ACC112 (cell line): Measurements from ENCODE around the gene MRPL19.
"Not testable (repeated sequence)": the region's sequence is repeated elsewhere in the genome, so short reads cannot be mapped to it uniquely, and the experiment has no call there.

Source experiments
- H2AFZ ChIP-seq: fragments of 200-600 bp; sonication (generic); one replicate; pipeline ENCODE4 v1.6.0; 2017; ENCODE audit warnings: antibody characterized with exemption, low read length; ENCODE audit not compliant: unreplicated experiment
- H3K27ac ChIP-seq: fragments of 200-600 bp; sonication (generic); 2 replicates; pipeline ENCODE4 v1.5.1; 2014; ENCODE audit warnings: low read depth, mild to moderate bottlenecking, antibody characterized with exemption, low read length, moderate library complexity
- H3K27me3 ChIP-seq: fragments of 200-600 bp; sonication (generic); 2 replicates; pipeline ENCODE4 v1.6.1; 2014; ENCODE audit warnings: mild to moderate bottlenecking, antibody characterized with exemption, low read length, moderate library complexity, mixed read lengths; ENCODE audit not compliant: insufficient read depth
- H3K36me3 ChIP-seq: fragments of 200-600 bp; sonication (generic); 2 replicates; pipeline ENCODE4 v1.6.1; 2016; ENCODE audit warnings: mild to moderate bottlenecking, antibody characterized with exemption, low read length, moderate library complexity, mixed read lengths; ENCODE audit not compliant: insufficient read depth
- H3K4me1 ChIP-seq: fragments of 200-600 bp; sonication (generic); one replicate; pipeline ENCODE4 v1.6.1; 2016; ENCODE audit warnings: low read length, mixed read lengths; ENCODE audit not compliant: insufficient read depth, unreplicated experiment, control insufficient read depth
- H3K4me3 ChIP-seq: fragments of 200-600 bp; sonication (generic); 2 replicates; pipeline ENCODE4 v1.5.1; 2014; ENCODE audit warnings: mild to moderate bottlenecking, low read depth, low read length
- H3K79me2 ChIP-seq: fragments of 200-600 bp; sonication (generic); one replicate; pipeline ENCODE4 v1.6.0; 2016; ENCODE audit warnings: low read length; ENCODE audit not compliant: control insufficient read depth, unreplicated experiment, insufficient read depth

Gene MRPL19

DNA sequence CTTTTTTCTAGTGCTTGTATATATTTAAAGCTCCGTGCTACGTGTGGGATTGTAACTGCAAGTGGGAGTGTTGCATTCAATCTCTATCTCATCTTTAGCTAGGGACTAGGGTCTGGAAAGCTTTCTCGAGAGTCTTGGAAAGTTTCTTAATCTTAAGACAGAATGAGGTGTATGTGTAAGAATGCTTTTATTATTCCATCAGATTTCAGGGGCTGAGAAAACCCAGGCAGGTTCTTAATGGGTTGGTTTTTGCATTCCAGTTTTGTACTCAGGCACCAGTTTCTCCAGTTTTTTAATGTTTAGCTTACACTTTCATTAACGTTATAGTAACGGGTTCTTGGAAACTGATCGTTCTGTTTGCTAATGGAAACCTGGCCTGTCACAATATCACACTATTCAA lies 20.3 kb downstream of the MRPL19 start:
- no peaks in the 10 kb centered on the region for H3K27me3 ChIP-seq
- H3K27ac ChIP-seq: no peak overlapping the region
- H3K4me3 ChIP-seq: no peak overlapping the region
- H2AFZ ChIP-seq: no peak overlapping the region
- no peaks in the 10 kb centered on the region for H3K79me2 ChIP-seq
- peaks cover 14% of the 10 kb centered on the region for H3K36me3 ChIP-seq
- H3K4me1 ChIP-seq: no peaks in the 10 kb centered on the region

DNA sequence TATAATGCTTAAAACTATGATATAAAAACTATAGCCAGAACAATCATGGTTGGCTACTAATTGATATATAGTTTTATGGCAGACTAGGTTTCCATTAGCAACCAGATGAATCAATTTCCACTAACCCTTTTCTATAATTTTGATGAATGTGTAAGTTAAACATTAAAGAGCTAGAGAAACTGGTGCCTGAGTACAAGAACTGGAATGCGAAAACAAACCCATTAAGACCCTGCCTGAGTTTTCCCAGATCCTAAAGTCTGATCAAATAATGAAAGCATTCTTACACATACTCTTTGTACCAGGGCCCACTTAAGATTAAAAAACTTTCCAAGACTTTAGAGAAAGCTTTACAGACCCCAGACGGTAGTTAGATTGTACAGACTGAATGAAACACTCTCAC lies 21.3 kb downstream of the MRPL19 start:
- H3K36me3 ChIP-seq: peaks cover 10% of the 10 kb centered on the region

DNA sequence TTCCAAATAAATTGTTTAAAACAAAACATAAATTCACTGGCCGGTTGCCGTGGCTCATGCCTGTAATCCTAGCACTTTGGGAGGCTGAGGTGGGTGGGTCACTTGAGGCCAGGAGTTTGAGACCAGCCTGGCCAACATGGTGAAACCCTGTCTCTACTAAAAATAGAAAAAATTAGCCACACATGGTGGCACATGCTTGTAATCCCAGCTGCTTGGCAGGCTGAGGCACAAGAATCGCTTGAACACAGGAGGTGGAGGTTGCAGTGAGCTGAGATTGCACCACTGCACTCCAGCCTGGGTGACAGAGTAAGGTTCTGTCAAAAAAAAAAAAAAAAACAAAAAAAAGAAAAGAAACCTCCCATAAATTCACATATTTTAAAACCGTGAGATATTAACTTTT lies 28.8 kb downstream of the MRPL19 start:
- H3K79me2 ChIP-seq, H2AFZ ChIP-seq, H3K27ac ChIP-seq, H3K4me1 ChIP-seq, H3K27me3 ChIP-seq, H3K4me3 ChIP-seq: not testable (repeated sequence)
- peaks cover 15% of the 10 kb centered on the region for H3K36me3 ChIP-seq

More for the DNA sequence above, 21.3 kb downstream of the MRPL19 start:
- Histone ChIP-seq H3K79me2 (no peaks in the 10 kb centered on the region), H2AFZ (no peak overlapping the region), H3K27me3 (no peaks in the 10 kb centered on the region), H3K27ac (no peak overlapping the region), H3K4me3 (no peak overlapping the region), H3K4me1 (no peaks in the 10 kb centered on the region)

DNA sequence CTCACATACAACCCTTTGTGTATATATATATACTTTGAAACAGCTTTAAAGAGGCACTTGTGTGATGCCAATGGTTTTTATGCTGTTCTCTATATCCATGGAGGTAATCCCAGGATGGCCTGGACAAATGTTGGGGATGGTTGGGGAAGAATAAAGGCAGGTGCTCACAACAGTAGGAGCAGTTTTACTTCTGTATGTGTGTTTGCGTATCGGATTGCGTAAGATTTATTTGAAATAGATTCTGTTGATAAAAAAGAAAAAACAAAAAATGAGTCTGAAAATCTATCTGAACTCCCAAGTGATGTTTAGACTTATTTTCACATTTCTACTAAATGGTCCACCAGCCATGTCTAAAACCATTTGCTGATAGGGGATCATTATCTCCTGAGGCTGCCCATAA lies 29.3 kb downstream of the MRPL19 start:
- H3K36me3 ChIP-seq: peaks cover 15% of the 10 kb centered on the region
- H3K4me3 ChIP-seq: no peak overlapping the region
- H3K4me1 ChIP-seq: no peaks in the 10 kb centered on the region
- no peak overlapping the region for H2AFZ ChIP-seq
- H3K27me3 ChIP-seq: no peaks in the 10 kb centered on the region
- no peaks in the 10 kb centered on the region for H3K79me2 ChIP-seq
- no peak overlapping the region for H3K27ac ChIP-seq

DNA sequence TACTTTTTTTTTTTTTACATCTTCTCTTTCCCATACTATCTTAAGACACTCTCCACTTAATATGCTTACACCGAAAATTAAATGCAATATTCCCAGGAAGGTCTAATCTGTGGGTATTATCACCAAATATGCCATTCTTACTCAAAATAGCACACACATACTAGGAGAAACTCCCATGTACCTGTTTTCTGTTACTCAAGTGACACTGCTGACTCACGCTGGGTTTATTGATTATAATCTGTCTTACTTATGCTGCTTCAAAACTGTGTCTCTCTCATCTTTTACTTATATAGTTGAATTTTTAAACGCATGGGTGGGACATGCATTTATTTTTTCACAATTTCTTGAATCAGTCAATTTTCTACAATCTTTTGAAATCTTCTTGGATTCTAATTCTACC lies 29.9 kb downstream of the MRPL19 start:
- H2AFZ ChIP-seq: no peak overlapping the region
- H3K79me2 ChIP-seq: no peaks in the 10 kb centered on the region
- H3K4me1 ChIP-seq: no peaks in the 10 kb centered on the region
- H3K27me3 ChIP-seq: no peaks in the 10 kb centered on the region
- no peak overlapping the region for H3K4me3 ChIP-seq
- H3K27ac ChIP-seq: no peak overlapping the region
- peaks cover 10% of the 10 kb centered on the region for H3K36me3 ChIP-seq

DNA sequence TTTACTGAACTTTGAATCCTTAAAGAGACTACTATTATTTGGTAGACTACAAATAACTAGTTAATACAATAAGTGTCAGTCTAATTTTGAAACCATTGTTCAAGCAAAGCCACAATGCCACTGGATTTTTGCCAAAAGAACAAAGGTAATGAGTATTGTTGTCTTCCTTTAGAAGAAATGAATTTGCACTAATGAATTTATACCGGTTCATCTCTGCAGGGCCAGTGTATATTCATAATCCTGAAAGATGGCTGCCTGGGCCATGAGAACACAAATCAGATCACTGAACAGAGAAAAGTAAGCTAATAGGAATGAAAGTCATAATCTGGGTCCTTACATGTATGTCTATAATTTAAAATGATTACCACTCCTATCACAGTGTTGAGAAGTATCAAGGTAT lies 33.0 kb downstream of the MRPL19 start:
- no peaks in the 10 kb centered on the region for H3K4me1 ChIP-seq
- H3K27me3 ChIP-seq: no peaks in the 10 kb centered on the region
- H3K27ac ChIP-seq: no peak overlapping the region
- H3K4me3 ChIP-seq: no peak overlapping the region
- H3K36me3 ChIP-seq: no peaks in the 10 kb centered on the region; the same call in none of the 2 replicates
- no peak overlapping the region for H2AFZ ChIP-seq
- H3K79me2 ChIP-seq: no peaks in the 10 kb centered on the region

DNA sequence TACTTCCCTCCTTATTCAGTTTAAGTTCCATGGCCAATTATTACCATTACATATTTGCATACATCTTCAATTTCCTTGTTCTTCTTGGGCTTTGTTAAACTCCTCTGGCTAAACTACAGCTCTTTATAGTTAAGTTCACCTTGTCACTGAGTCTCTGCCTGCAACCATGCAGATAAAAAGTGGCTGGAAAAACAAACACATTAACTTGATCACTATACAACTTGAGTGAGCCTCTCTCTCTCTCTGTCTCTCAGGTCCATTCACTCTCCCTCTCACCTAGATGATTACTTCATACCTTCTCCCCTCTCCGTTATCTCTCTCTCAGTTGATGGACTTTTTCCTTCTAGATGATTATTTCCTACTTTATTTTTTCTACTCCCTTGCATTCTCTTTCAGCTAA lies 33.8 kb downstream of the MRPL19 start:
- Histone ChIP-seq H3K27ac (no peak overlapping the region), H3K4me1 (no peaks in the 10 kb centered on the region), H3K27me3 (no peaks in the 10 kb centered on the region), H3K79me2 (no peaks in the 10 kb centered on the region), H3K36me3 (no peaks in the 10 kb centered on the region; the same call in none of the 2 replicates), H2AFZ (no peak overlapping the region), H3K4me3 (no peak overlapping the region)

DNA sequence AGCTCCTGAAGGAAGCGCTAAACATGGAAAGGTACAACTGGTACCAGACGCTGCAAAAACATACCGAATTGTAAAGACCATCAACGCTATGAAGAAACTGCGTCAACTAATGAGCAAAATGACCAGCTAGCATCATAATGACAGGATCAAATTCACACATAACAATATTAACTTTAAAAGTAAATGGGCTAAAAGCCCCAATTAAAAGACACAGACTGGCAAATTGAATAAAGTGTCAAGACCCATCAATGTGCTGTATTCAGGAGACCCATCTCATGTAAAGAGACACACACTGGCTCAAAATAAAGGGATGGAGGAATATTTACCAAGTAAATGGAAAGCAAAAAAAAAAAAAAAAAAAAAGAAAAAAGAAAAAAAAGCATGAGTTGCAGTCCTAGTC lies 36.8 kb downstream of the MRPL19 start:
- H3K27me3 ChIP-seq, H3K4me3 ChIP-seq, H2AFZ ChIP-seq, H3K27ac ChIP-seq, H3K4me1 ChIP-seq, H3K36me3 ChIP-seq, H3K79me2 ChIP-seq: not testable (repeated sequence)

DNA sequence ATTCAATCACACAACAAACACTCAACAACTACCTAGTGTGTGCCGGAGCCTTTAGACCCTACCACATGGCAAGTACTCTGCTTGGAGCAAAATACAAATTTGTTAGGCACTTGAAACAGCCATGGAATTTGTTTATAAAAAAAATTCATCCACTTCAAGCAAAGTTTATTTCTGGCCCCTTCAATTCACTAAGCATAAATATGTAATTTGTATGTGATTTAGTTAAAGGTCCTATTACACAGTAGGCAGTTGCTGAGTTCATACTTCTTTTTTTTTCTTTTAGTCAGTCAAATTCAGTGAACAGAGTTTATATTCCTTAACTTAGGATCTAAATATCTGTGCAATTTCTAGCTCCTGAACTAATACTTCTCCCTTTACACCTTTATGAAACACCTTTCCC lies 41.6 kb downstream of the MRPL19 start:
- Histone ChIP-seq H3K27ac (no peak overlapping the region), H3K4me1 (no peaks in the 10 kb centered on the region), H3K36me3 (peaks cover 19% of the 10 kb centered on the region), H2AFZ (no peak overlapping the region), H3K27me3 (no peaks in the 10 kb centered on the region), H3K79me2 (no peaks in the 10 kb centered on the region), H3K4me3 (no peak overlapping the region)

DNA sequence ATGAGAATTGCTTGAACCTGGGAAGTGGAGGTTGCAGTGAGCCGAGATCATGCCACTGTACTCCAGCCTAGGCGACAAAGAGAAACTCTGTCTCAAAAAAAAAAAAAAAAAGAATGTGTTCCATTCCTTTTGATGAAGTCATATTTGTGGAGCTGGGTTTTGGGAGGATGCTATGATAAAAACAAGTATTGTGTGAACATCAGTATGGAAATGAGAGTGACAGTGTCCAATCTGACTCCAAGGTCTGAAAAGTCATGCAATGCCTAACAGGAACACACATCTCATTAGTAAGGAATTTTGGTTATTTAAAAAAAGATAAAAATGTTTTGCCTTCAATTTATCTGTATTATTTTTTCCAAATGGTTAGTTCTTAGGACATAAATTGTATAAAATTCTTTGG lies 52.3 kb downstream of the MRPL19 start:
- H3K36me3 ChIP-seq: peaks cover 33% of the 10 kb centered on the region
- no peak overlapping the region for H2AFZ ChIP-seq
- no peaks in the 10 kb centered on the region for H3K79me2 ChIP-seq
- H3K27ac ChIP-seq: no peak overlapping the region
- H3K4me1 ChIP-seq: peaks cover 3% of the 10 kb centered on the region
- H3K27me3 ChIP-seq: no peaks in the 10 kb centered on the region
- no peak overlapping the region for H3K4me3 ChIP-seq

DNA sequence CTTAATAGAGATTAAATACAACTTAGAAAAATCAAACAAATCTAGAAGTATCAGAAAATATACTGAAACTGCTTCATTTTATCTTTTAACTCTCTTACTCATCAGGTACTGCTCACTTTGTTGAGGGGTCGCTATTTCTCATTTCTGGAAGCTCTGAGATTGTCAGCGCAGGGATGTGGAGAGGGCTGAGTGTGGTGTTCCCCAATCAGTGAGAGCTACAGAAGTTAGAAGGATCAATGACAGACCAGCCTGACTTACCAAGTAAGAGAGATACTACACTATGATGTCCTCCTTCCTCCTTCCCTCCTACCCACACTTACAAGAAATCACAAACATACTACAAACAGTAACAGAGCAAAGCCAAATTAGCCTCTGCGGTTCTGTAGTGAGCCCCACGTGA lies 56.0 kb downstream of the MRPL19 start:
- Histone ChIP-seq H3K4me1 (peaks cover 11% of the 10 kb centered on the region), H2AFZ (no peak overlapping the region), H3K79me2 (peaks cover 6% of the 10 kb centered on the region), H3K27me3 (no peaks in the 10 kb centered on the region), H3K27ac (no peak overlapping the region), H3K4me3 (no peak overlapping the region), H3K36me3 (peaks cover 40% of the 10 kb centered on the region)
